NT2/D1 (cell line): Measurements from ENCODE around the gene TMEM121.
"Not testable (repeated sequence)": the region's sequence is repeated elsewhere in the genome, so short reads cannot be mapped to it uniquely, and the experiment has no call there.

Experiments used
- DNase-seq: peaks from one replicate; pipeline ENCODE4 v3.0.0-alpha.2; 2011; ENCODE audit warnings: low read depth, low spot score
- H3K27me3 ChIP-seq: 2 replicates; pipeline ENCODE4 v1.6.0; 2011; ENCODE audit warnings: mild to moderate bottlenecking; ENCODE audit not compliant: insufficient read length, insufficient read depth
- H3K36me3 ChIP-seq: 2 replicates; pipeline ENCODE4 v1.6.1; 2011; ENCODE audit warnings: mild to moderate bottlenecking, low read length, mixed read lengths; ENCODE audit not compliant: insufficient read depth, insufficient read length
- H3K4me1 ChIP-seq: 2 replicates; pipeline ENCODE4 v1.5.1; 2011; ENCODE audit not compliant: insufficient read depth, insufficient read length
- H3K4me3 ChIP-seq: 2 replicates; pipeline ENCODE4 v1.5.1; 2011; ENCODE audit warnings: low read depth; ENCODE audit not compliant: insufficient read length
- H3K9ac ChIP-seq: 2 replicates; pipeline ENCODE4 v1.6.0; 2011; ENCODE audit warnings: low read depth; ENCODE audit not compliant: insufficient read length
- H3K9me3 ChIP-seq: 2 replicates; pipeline ENCODE4 v1.5.1; 2011; ENCODE audit warnings: mild to moderate bottlenecking, low read length; ENCODE audit not compliant: insufficient read depth
- SUZ12 ChIP-seq: IDR thresholded peaks from 2 replicates; pipeline ENCODE4 v1.6.1; 2011; ENCODE audit not compliant: insufficient read length, insufficient read depth; ENCODE audit errors: extremely low read depth
- YY1 ChIP-seq: IDR thresholded peaks from 2 replicates; pipeline ENCODE4 v1.6.1; 2011; ENCODE audit not compliant: insufficient read length, insufficient read depth
- ZNF274 ChIP-seq: IDR thresholded peaks from 2 replicates; pipeline ENCODE4 v1.6.1; 2011; ENCODE audit warnings: mild to moderate bottlenecking, low read depth, low read length

TMEM121 gene

GRCh38 chr14:105537580-105538474 is 11.4 kb downstream of the TMEM121 start:
- TF ChIP-seq YY1 (no peak), ZNF274 (no peak), SUZ12 (no peak)
- H3K4me3 ChIP-seq = no peak overlapping the region
- H3K36me3 ChIP-seq = no peaks in the 10 kb centered on the region
- no peaks in the 10 kb centered on the region for H3K4me1 ChIP-seq
- H3K9me3 ChIP-seq = no peaks in the 10 kb centered on the region
- H3K9ac ChIP-seq = peak overlapping the region; percentile 64
- H3K27me3 ChIP-seq = peaks cover 22% of the 10 kb centered on the region
- DNase-seq = no peak

DNA sequence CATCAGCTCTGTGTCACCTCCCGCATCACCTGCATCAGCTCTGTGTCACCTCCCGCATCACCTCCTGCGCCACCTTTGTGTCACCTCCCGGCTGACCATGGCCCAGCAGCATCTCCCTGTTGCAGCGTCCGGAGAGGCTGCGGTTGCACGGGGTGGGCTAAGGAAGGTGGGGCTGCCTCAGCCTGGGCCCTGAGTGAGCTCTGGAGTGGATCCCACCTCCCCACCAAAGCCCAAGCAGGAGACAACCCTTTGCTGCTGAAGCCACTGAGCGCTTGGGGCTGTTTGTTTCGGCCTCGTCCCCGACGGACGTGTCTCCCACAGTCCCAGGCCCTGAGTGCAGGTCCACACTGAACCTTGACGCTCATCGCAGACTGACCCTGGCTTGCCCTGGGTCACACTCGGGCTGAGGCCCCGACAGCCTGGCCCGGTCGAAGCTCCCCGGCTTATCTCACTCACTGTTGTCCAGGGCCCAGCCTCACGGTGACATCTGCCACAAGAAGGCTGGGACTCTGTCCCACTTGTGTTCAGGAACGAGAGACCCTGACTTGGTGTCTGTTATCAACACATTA is 12.2 kb downstream of the TMEM121 start:
- no peak for DNase-seq
- no peaks in the 10 kb centered on the region for H3K36me3 ChIP-seq
- peaks cover 6% of the 10 kb centered on the region; the same call in 1 of the 2 replicates for H3K9me3 ChIP-seq
- no peak overlapping the region for H3K9ac ChIP-seq
- H3K4me1 ChIP-seq = no peaks in the 10 kb centered on the region
- TF ChIP-seq YY1 = no peak
- no peak for TF ChIP-seq ZNF274
- no peak for TF ChIP-seq SUZ12
- H3K4me3 ChIP-seq = no peak overlapping the region
- peaks cover 22% of the 10 kb centered on the region for H3K27me3 ChIP-seq

GRCh38 chr14:105540811-105541210 is 14.4 kb downstream of the TMEM121 start:
- H3K4me1 ChIP-seq = no peaks in the 10 kb centered on the region
- DNase-seq = no peak
- TF ChIP-seq SUZ12 (no peak), ZNF274 (no peak), YY1 (no peak)
- no peak overlapping the region for H3K9ac ChIP-seq
- H3K9me3 ChIP-seq = peaks cover 7% of the 10 kb centered on the region; the same call in 1 of the 2 replicates
- no peaks in the 10 kb centered on the region for H3K36me3 ChIP-seq
- no peak overlapping the region for H3K4me3 ChIP-seq
- H3K27me3 ChIP-seq = peaks cover 22% of the 10 kb centered on the region

DNA sequence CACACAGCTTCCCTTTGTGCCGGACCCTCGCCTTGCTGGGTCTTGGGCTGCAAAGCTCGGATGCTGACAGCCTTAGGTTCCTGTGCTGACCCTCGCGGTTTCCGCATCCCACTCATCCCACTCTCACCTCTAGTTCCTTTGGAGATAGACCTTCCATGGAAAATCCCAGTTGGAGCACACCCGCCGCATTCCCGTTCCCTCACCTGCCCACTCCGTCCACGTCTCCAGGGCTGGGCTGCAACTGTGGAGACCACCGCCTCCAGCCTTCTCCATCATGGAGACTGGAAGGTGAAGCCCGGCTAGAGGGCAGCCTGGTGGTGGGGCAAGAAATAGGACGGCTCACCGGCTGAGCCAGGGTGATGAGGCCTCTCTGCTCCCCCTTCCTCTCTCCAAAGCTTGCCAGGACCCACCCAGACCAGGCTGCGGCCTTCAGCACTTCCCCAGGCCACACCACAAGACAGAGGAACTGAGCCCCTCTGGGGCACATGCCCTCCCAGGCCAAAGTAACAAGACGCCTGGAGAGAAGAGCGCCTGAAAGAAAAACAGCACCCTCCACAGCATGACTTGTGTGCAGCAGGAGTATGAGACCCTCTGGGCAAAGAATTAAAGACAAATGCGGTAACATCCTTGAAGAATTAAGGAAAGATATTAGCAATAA is 15.0 kb downstream of the TMEM121 start:
- Histone ChIP-seq H3K9ac (no peak overlapping the region), H3K9me3 (peaks cover 7% of the 10 kb centered on the region; the same call in 1 of the 2 replicates), H3K4me1 (no peaks in the 10 kb centered on the region), H3K4me3 (no peak overlapping the region), H3K36me3 (no peaks in the 10 kb centered on the region), H3K27me3 (peaks cover 22% of the 10 kb centered on the region)
- TF ChIP-seq ZNF274 = no peak
- no peak for TF ChIP-seq SUZ12
- TF ChIP-seq YY1 = no peak
- no peak for DNase-seq

DNA sequence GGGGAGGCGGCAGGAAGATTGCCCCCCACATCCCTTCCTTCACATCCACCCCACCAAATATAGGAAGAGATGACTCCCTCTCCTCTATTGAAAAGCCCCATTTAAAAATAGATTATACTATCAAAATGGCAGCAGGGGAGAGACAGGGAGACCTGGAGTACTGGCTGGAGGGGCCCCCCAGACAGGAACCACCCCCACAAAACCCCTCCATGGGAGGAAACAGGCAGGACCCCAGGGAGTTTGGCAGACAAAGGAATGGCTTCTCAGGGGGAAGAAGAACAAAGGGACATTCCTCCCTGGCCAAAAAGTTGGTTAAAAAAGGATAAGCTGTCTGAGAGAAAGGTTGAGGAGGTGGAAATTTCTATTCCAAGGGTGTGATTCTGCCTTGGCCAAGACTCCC is 19.3 kb downstream of the TMEM121 start:
- not testable (repeated sequence) for H3K27me3 ChIP-seq, H3K4me1 ChIP-seq, H3K36me3 ChIP-seq, H3K9ac ChIP-seq, H3K9me3 ChIP-seq, DNase-seq, H3K4me3 ChIP-seq

DNA sequence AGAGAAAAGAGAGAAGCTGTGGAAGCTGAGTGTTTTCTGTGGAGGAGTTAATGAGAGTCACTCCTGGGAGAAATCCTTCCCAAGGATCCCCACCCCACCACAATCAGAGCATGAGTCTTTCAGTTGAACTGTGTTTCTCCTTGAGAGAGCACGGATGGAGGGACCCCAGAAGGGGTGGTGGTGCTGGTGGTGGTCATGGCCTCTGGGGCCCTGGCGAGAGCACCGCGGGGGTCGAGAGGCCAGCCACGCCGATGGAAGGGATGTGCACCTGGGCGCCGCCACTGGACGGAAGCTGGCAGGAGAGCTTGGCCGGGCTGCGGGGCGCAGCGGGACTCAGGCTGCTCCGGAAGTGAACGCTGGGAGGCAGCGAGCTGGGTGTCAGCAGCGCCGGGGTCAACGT is 20.0 kb downstream of the TMEM121 start:
- not testable (repeated sequence) for H3K4me3 ChIP-seq

DNA sequence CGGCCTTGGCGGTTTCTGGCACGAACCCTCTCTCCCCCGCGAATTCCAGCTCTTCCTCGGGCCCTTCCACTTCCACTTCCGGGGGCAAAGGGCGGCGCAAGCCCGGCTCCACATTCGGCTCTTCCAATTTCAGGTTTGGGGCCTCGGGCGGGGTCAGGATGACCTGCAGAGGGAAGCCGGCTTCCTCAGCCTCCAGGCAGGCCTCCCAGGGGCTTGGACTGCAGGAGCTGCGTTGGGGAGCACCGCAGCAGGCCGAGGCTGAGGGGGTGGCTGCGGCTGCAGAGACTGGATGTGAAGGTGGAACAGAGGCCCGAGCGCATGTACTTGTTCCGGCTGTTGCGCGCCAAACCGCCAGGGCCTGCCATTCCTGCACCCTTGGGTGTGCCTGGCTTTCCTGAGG is 20.7 kb downstream of the TMEM121 start:
- H3K4me1 ChIP-seq, H3K36me3 ChIP-seq, H3K9me3 ChIP-seq, DNase-seq, H3K9ac ChIP-seq, H3K27me3 ChIP-seq, H3K4me3 ChIP-seq: not testable (repeated sequence)

More for the DNA sequence above, 20.0 kb downstream of the TMEM121 start:
- not testable (repeated sequence) for DNase-seq, H3K9ac ChIP-seq, H3K27me3 ChIP-seq, H3K4me1 ChIP-seq, H3K36me3 ChIP-seq, H3K9me3 ChIP-seq
